HepG2 (cell line): ENCODE data around the gene DST. TPM values are rescaled to one million over a fixed set of nuclear protein-coding genes. Genes with fewer than 3 reads are reported as not detected.

Experiments
- EP300 ChIP-seq, 3 experiments: sonication (generic) in 1 of 3; formaldehyde crosslinking in 1 of 3; IDR thresholded peaks; 2 replicates each; pipeline versions ENCODE4 v1.5.1 to v1.6.1; 2011 to 2020; ENCODE audit warnings: low read depth in 2 of 3, low read length in 2 of 3, borderline replicate concordance in 1 of 3, improper control_type of control experiment in 1 of 3, mild to moderate bottlenecking in 1 of 3, missing genetic modification reagents in 1 of 3, moderate library complexity in 1 of 3
- ETV6 ChIP-seq: sonication (generic); formaldehyde crosslinking; conservative IDR thresholded peaks from 2 replicates; pipeline ENCODE4 v1.4.0; 2020; ENCODE audit warnings: missing genetic modification reagents
- FOXP1 ChIP-seq, 2 experiments: fragments of 450-650 bp in 1 of 2; IDR thresholded peaks; 2 replicates each; pipeline ENCODE4 v1.6.1; 2017 to 2018; ENCODE audit warnings: antibody characterized with exemption in 1 of 2
- GLMP ChIP-seq: sonication (generic); formaldehyde crosslinking; IDR thresholded peaks from 2 replicates; pipeline ENCODE4 v1.9.0; 2021; ENCODE audit warnings: missing genetic modification reagents, mild to moderate bottlenecking, borderline replicate concordance
- HDAC1 ChIP-seq: sonication (generic); formaldehyde crosslinking; IDR thresholded peaks from 2 replicates; pipeline ENCODE4 v1.5.1; 2020; ENCODE audit warnings: mild to moderate bottlenecking, missing genetic modification reagents
- KDM6A ChIP-seq: IDR thresholded peaks from 2 replicates; pipeline ENCODE4 v1.6.1; 2016; ENCODE audit warnings: low read depth
- MLXIP ChIP-seq: sonication (generic); formaldehyde crosslinking; IDR thresholded peaks from 2 replicates; pipeline ENCODE4 v1.9.0; 2021; ENCODE audit warnings: missing genetic modification reagents, borderline replicate concordance
- MXD3 ChIP-seq: IDR thresholded peaks from 2 replicates; pipeline ENCODE4 v1.6.1; 2016; ENCODE audit warnings: mild to moderate bottlenecking, missing biosample characterization, missing genetic modification reagents
- NAIF1 ChIP-seq: sonication (generic); formaldehyde crosslinking; IDR thresholded peaks from 2 replicates; pipeline ENCODE4 v1.5.0; 2020; ENCODE audit warnings: mild to moderate bottlenecking, missing genetic modification reagents, borderline replicate concordance
- POGZ ChIP-seq: sonication (generic); formaldehyde crosslinking; IDR thresholded peaks from 2 replicates; pipeline ENCODE4 v1.4.0; 2020; ENCODE audit warnings: mild to moderate bottlenecking, missing genetic modification reagents
- RCOR2 ChIP-seq: IDR thresholded peaks from 2 replicates; pipeline ENCODE4 v1.6.1; 2016; ENCODE audit warnings: missing biosample characterization, missing genetic modification reagents
- SRSF1 ChIP-seq: fragments of 200-400 bp; formaldehyde crosslinking; optimal IDR thresholded peaks from 2 replicates; pipeline ENCODE3; 2017; ENCODE audit warnings: mild to moderate bottlenecking, low read depth, low read length, moderate library complexity
- THAP9 ChIP-seq: sonication (generic); formaldehyde crosslinking; IDR thresholded peaks from 2 replicates; pipeline ENCODE4; 2020; ENCODE audit warnings: missing genetic modification reagents, mild to moderate bottlenecking, borderline replicate concordance
- USF2 ChIP-seq, 2 experiments: sonication (generic) in 1 of 2; formaldehyde crosslinking in 1 of 2; IDR thresholded peaks; 2 replicates each; pipeline versions ENCODE4 v1.5.1 to v1.6.1; 2011 to 2020; ENCODE audit warnings: borderline replicate concordance in 1 of 2, low read depth in 1 of 2, low read length in 1 of 2, mild to moderate bottlenecking in 1 of 2, missing genetic modification reagents in 1 of 2, moderate library complexity in 1 of 2
- ZNF251 ChIP-seq: sonication (generic); formaldehyde crosslinking; IDR thresholded peaks from 2 replicates; pipeline ENCODE4 v1.9.0; 2021; ENCODE audit warnings: mild to moderate bottlenecking, missing genetic modification reagents
- ZNF30 ChIP-seq: sonication (generic); formaldehyde crosslinking; IDR thresholded peaks from 2 replicates; pipeline ENCODE4 v1.5.0; 2020; ENCODE audit warnings: mild to moderate bottlenecking, missing genetic modification reagents
- polyA plus RNA-seq, 8 experiments: library from polyadenylated mRNA; depleted of rRNA in 3 of 8; stranded (reverse) in 7 of 8; unstranded in 1 of 8; fragments of >200 nt; fragmentation: Illumina TruSeq in 4 of 8; extraction: Trizol in 4 of 8; gene quantifications; 2 replicates each; pipeline versions ENCODE4 v1.2.1 to v1.2.3, GENCODE V29; 2011 to 2016; ENCODE audit warnings: low read depth in 4 of 8, missing spikeins in 1 of 8, mixed read lengths in 1 of 8; ENCODE audit not compliant: insufficient read depth in 1 of 8
- total RNA-seq, 5 experiments: library from RNA; depleted of rRNA; stranded (reverse); fragments of >200 nt; fragmentation: Illumina TruSeq; extraction: Trizol; gene quantifications; 2 replicates each; pipeline ENCODE4 v1.2.3, GENCODE V29; 2016; ENCODE audit warnings: low read depth in 1 of 5

Gene DST
- total and polyA plus RNA-seq, 2 of the 13 experiments (the other 11 are each of a cell fraction or from before 2014, with no cell fraction given) = 64.4 to 89.0 TPM

GRCh38 chr6:56542364-56543331 lies 100.0 kb downstream of the DST start (continued):
- peak; percentile 85 for TF ChIP-seq THAP9 (CRISPR knock-in tag)
- no peak for TF ChIP-seq FOXP1 (IDR thresholded peaks at IDR 0.05)
- peak; percentile 45; the same call in 1 of the 2 replicates for TF ChIP-seq FOXP1 (CRISPR knock-in tag; IDR thresholded peaks at IDR 0.05)
- TF ChIP-seq USF2 (IDR thresholded peaks at IDR 0.05; ENCODE audit: low read depth, low read length) = 0 out of 2 replicates have a peak, but pooled peaks have one; percentile 20
- TF ChIP-seq USF2 (CRISPR knock-in tag; IDR thresholded peaks at IDR 0.05; ENCODE audit: borderline replicate concordance) = no peak
- TF ChIP-seq HDAC1 (CRISPR knock-in tag) = peak; percentile 97
- no peak for TF ChIP-seq ZNF251 (CRISPR knock-in tag)
- TF ChIP-seq KDM6A = no peak
- TF ChIP-seq POGZ (CRISPR knock-in tag) = peak; percentile 99
- no peak for TF ChIP-seq GLMP (CRISPR knock-in tag)
- TF ChIP-seq MXD3 (CRISPR knock-in tag) = peak; percentile 90; the same call in 1 of the 2 replicates
- peak; percentile 91 for TF ChIP-seq NAIF1
- no peak; the same call in 1 of the 2 replicates for TF ChIP-seq RCOR2
- 0 out of 2 replicates have a peak, but pooled peaks have one; percentile 57 for TF ChIP-seq ETV6 (CRISPR knock-in tag)
- no peak for TF ChIP-seq ZNF30 (CRISPR knock-in tag)
- TF ChIP-seq SRSF1 = peak; percentile 95
- TF ChIP-seq MLXIP = no peak
- TF ChIP-seq EP300 (IDR thresholded peaks at IDR 0.05; ENCODE audit: low read depth in 2 of 2, low read length in 2 of 2) = peak; percentile 17 to 38; a peak in 1 of 4 replicates
- no peak; the same call in 1 of the 2 replicates for TF ChIP-seq EP300 (CRISPR knock-in tag; IDR thresholded peaks at IDR 0.05; ENCODE audit: borderline replicate concordance)
